Stimulated activated CD4-positive, alpha-beta T cell treated with anti-CD3 and anti-CD28 coated beads, TNF-alpha, amount 100 ng/mL, for 1 hour (primary cell): ENCODE results near the gene CYP3A5.

Experiments used
- DNase-seq, 3 donors: peaks; one replicate each; pipeline ENCODE4 v3.0.0-alpha.2; 2020; ENCODE audit warnings: low read depth in 3 of 3, low spot score in 1 of 3

Gene CYP3A5

DNA sequence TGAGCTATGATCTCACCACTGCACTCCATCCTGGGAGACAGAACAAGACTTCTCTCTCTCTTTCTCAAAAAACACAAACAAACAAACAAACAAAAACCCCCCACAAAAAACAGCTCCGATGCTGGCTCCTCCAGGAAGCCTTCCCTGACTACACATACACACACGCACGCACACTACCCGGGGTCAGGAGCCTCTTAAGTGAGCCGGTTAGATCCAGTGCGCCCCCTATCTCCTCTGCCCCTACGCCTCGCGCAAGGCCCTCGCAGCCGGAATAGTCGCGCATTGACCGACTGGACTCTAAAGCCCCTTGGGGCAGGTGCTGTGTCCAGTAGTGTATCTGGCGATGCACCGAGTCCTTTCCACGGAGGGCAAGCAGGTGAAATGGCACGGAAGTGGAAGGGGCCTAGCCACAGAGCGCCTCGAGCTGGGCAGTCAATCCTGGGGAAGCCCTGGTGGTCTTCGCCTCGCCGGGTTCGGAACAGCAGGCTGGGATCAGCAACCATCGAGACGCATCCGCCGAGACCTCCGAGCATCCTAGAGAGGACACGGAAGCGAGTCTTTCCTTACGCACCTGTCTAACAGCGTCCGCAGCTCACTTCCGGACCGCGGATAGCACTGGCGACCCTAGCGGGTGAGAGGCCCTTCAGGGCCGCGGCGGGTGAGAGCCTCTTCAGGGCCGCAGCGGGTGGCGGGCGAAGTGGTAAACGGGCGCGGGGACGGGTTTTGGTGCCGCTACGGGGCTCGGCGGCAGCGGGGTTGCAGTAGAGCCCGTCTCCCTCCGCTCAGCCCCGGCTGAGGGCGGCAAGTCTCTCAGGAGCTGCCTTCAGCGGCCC is 63.2 kb downstream of the CYP3A5 start, which contains the start of gene ZSCAN25:
Gene ZSCAN25 (plus strand): TSS at position 588 of the 833 bp plus-strand sequence. CDS start 2,661 bp downstream, outside the sequence.
- DNase-seq = peak; percentile 69 to 73 (median 72)

DNA sequence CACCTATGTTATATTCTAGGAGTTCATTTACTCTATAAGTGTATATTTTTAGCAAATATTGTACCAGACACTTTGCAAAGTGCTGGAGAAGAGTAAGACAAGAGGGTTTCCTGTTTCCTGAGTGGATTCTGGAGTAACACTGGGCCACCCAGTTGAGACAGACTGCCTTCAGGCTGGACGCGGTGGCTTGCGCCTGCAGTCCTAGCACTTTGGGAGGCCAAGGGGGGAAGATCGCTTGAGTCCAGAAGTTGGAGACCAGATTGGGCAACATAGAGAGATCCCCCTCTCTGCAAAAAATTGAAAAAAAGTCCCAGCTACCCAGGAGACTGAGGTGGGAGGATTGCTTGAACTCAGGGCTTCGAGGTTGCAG is 63.8 kb downstream of the CYP3A5 start:
- DNase-seq = no peak

DNA sequence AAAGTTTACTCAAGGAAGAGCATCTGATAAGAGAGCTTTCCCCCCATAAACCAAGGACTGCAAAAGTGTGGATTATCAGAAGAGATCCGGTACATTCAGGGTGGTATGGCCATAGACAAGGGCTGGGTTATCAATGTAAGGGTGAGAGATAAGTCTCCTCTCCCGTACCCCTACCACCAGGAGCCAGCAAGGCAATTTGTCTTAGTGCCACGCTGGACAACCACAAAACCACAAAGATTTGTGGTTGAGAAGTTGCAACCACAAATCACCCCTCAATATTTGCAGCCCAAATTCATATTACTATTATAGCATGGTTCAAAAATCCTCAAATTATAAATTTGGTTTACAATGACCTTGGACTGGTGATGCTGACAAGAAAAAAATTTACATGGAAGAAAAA is 65.3 kb downstream of the CYP3A5 start:
- no peak for DNase-seq

DNA sequence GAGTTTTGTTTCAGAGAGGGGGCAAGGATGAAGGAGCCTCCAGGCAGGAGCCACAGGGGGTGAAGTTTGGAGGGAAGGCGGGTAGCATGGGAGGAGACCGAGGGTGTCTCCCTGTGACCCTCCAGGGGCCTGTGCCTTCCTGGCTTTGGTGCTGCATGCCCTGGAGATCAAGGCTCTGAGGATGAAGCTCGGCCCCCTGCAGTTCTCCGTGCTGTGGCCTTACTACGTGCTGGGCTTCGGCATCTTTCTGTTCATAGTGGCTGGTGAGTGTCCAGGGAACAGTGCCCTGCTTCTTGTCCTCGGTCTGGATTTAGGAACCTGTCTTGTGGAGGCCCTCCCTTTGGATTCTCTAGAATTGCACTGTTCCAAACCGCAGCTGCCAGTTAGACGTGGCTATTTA is 72.2 kb downstream of the CYP3A5 start:
- no peak for DNase-seq

DNA sequence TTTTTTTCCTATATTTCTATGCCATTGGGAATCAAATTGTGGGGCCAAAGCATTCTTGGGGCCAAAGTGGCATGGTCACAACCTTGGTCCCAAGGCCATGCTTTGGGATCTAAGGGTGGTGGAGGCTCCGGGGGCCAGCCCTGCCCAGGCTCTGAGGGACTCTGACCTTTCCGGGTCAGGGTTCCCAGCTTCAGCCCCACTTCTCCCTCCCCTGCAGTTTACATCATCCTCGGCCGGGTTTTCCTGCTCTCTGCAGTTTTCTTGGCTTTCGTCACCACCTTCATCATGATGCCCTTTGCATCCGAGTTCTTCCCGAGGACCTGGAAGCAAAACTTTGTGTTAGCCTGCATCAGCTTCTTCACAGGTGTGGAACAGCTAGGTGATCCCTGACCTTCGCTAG is 73.3 kb downstream of the CYP3A5 start:
- no peak for DNase-seq

DNA sequence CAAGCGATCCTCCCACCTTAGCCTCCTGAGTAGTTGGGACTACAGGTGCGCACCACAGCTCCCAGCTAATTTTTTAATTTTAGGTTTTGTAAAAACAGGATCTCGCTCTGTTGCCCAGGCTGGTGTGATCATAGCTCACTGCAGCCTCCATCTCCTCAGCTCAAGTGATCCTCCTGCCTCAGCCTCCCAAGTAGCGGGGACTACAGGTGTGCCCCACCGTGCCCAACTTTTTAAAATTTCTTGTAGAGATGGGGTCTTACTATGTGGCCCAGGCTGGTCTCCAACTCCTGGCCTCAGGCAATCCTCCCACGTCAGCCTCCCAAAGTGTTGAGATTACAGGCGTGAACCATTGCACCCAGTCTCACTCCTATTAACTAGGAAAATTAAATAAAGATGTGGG is 74.3 kb downstream of the CYP3A5 start:
- DNase-seq = no peak

DNA sequence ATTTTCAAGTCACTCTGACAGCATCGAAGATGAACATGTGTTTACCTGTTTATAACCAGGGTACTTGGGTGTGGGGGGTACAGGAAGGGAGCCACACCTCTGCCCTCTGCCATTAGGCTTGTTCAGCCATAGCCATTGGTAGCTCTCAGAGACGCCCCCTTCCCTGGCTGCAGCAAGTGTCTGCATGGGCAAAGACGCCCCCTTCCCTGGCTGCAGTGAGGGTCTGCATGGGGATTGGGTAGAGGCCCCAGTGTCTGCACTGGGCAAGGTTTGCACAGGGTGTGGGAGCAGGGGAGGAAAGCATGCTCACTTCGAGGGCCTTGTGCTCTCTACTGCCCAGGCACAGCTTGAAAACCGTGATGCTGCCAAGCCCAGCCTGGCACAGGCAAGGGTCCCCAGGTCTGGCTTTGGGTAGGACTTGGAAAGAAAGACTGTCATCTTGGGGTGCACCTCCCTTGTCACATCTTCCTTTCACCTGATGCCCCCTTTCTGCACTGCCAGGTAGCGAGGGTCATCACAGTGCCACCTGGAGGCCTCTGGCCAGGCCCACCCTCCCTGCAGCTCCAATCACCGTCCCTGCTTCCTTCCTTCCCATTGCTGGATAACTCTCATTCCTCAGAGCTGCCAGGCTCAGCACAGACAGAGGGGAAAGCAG is 78.0 kb downstream of the CYP3A5 start:
- no peak for DNase-seq

DNA sequence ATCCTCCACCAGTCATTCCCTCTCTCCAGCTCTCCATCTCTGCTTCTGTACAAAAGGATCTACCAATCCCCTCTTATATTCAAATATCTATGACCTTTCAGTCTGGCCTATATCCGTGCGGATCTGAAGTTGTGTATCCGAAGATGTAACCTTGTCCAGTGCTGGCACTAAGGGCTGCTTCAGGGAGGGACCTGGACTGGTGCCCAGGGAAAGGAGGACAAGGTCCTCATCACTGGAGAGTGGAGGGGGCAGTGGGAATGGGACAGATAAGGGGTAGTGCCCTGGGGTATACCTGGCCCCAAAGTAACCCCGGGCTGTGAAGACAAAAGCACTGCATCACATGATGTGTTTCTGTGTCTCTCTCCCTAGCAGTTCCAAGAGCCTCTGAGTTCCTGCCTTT is 80.0 kb downstream of the CYP3A5 start:
- DNase-seq = no peak
